ENCODE data around the gene MED16. TPM values are rescaled to one million over a fixed set of nuclear protein-coding genes. Genes with fewer than 3 reads are reported as not detected.

The MED16 gene
- total and polyA plus RNA-seq, 2 of the 13 experiments (the other 11 are each of a cell fraction or from before 2014, with no cell fraction given) = 13.3 to 14.8 TPM

DNA sequence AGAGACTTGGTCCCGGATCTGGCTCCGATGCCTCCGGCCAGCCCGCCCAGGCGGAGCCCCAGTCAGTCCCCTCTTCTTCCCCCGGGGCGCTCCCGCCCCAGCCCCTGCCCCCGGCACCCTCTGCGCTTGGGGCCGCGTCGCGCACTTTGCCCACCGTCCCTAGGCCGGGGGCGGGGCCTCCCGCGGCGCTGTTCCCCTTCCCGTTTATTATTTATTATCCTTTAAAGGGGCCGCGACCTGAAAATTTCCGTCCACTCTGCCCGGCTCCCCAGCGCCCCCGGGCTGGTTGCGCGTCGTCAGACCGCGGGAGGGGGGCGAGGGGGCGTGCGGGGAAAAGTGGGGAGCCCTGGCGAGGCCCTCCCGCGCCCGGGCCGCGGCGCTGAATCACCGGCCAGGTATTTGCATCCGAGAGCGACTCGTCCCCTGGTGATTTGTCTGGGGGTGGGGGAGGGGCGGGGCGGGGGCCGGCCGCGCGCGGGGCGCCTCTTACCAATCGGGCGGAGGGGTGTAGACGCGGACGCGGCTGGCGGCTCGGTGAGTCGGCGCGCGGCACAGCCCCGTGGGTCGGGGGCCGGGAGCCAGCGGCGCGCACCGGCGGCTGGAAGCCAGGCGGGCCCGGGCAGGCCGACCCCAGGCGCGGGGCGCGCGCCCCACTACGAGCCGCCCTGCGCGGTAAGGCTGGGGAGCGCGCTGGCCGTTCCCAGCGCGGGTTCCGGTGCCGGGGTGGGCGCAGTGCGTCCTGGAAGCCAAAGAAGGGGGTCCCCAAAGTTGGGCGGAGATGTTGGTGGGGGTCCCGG, 32.7 kb upstream of the MED16 start, which contains the start of gene ARID3A (continued):
- TF ChIP-seq ZNF280D (CRISPR knock-in tag; IDR thresholded peaks at IDR 0.05) = no peak
- 0 out of 2 replicates have a peak, but pooled peaks have one; percentile 11 for TF ChIP-seq TCF7 (IDR thresholded peaks at IDR 0.05; ENCODE audit: low read depth)
- no peak for TF ChIP-seq ZNF713 (CRISPR knock-in tag; IDR thresholded peaks at IDR 0.05)
- peak; percentile 68 for TF ChIP-seq HNRNPK (IDR thresholded peaks at IDR 0.05; ENCODE audit: low read depth, low read length, poor library complexity, severe bottlenecking)
- TF ChIP-seq THAP11 (CRISPR knock-in tag; IDR thresholded peaks at IDR 0.05) = peak; percentile 18; the same call in 1 of the 2 replicates
- TF ChIP-seq ZNF678 (CRISPR knock-in tag; IDR thresholded peaks at IDR 0.05) = no peak
- TF ChIP-seq MATR3 (CRISPR knock-in tag; IDR thresholded peaks at IDR 0.05) = no peak
- TF ChIP-seq GZF1 (CRISPR knock-in tag; IDR thresholded peaks at IDR 0.05) = no peak
- no peak for TF ChIP-seq SAFB2 (CRISPR knock-in tag; IDR thresholded peaks at IDR 0.05; ENCODE audit: borderline replicate concordance, low read depth)
- no peak for TF ChIP-seq USF2 (IDR thresholded peaks at IDR 0.05; ENCODE audit: low read depth, low read length)
- no peak for TF ChIP-seq USF2 (CRISPR knock-in tag; IDR thresholded peaks at IDR 0.05; ENCODE audit: borderline replicate concordance)
- TF ChIP-seq AGO2 (optimal IDR thresholded peaks at IDR 0.05; ENCODE audit: low read depth, low read length) = no peak
- no peak for TF ChIP-seq SIX4 (CRISPR knock-in tag; IDR thresholded peaks at IDR 0.05)
- TF ChIP-seq ZFP36L2 (CRISPR knock-in tag; IDR thresholded peaks at IDR 0.05) = no peak
- no peak for TF ChIP-seq ZNF3 (CRISPR knock-in tag; IDR thresholded peaks at IDR 0.05)
- TF ChIP-seq MAFF (IDR thresholded peaks at IDR 0.05; ENCODE audit: low read depth, low read length) = no peak
- TF ChIP-seq FOSL1 (CRISPR knock-in tag; IDR thresholded peaks at IDR 0.05; ENCODE audit: borderline replicate concordance) = no peak
- TF ChIP-seq ZSCAN12 (CRISPR knock-in tag; IDR thresholded peaks at IDR 0.05) = no peak
- TF ChIP-seq ELF3 (CRISPR knock-in tag; IDR thresholded peaks at IDR 0.05) = no peak
- TF ChIP-seq MAFK (conservative IDR thresholded peaks at IDR 0.05 in 1 of 2, IDR thresholded peaks at IDR 0.05 in 1 of 2; ENCODE audit: low read length in 2 of 2) = no peak
- TF ChIP-seq ZZZ3 (CRISPR knock-in tag; IDR thresholded peaks at IDR 0.05; ENCODE audit: borderline replicate concordance) = no peak
- no peak for TF ChIP-seq FOXP1 (IDR thresholded peaks at IDR 0.05)
- peak; percentile 18; the same call in 1 of the 2 replicates for TF ChIP-seq FOXP1 (CRISPR knock-in tag; IDR thresholded peaks at IDR 0.05)
- TF ChIP-seq, protein P1, sequence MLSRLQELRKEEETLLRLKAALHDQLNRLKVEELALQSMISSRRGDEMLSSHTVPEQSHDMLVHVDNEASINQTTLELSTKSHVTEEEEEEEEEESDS (CRISPR knock-in tag; IDR thresholded peaks at IDR 0.05; ENCODE audit: borderline replicate concordance) = no peak
- TF ChIP-seq FOSL2 (CRISPR knock-in tag; IDR thresholded peaks at IDR 0.05) = peak; percentile 84
- no peak for TF ChIP-seq ZNF598 (CRISPR knock-in tag; IDR thresholded peaks at IDR 0.05; ENCODE audit: borderline replicate concordance)
- TF ChIP-seq RAD21 (CRISPR knock-in tag; IDR thresholded peaks at IDR 0.05) = no peak; the same call in 1 of the 2 replicates
- no peak for TF ChIP-seq ZNF616 (CRISPR knock-in tag; IDR thresholded peaks at IDR 0.05; ENCODE audit: low read depth)
